ENCODE results near the gene KLHL30.

KLHL30 gene

GRCh38 chr2:238148981-238149380, 10.5 kb downstream of the KLHL30 start:
- DNase-seq (ENCODE audit: low read depth) = no peak

DNA sequence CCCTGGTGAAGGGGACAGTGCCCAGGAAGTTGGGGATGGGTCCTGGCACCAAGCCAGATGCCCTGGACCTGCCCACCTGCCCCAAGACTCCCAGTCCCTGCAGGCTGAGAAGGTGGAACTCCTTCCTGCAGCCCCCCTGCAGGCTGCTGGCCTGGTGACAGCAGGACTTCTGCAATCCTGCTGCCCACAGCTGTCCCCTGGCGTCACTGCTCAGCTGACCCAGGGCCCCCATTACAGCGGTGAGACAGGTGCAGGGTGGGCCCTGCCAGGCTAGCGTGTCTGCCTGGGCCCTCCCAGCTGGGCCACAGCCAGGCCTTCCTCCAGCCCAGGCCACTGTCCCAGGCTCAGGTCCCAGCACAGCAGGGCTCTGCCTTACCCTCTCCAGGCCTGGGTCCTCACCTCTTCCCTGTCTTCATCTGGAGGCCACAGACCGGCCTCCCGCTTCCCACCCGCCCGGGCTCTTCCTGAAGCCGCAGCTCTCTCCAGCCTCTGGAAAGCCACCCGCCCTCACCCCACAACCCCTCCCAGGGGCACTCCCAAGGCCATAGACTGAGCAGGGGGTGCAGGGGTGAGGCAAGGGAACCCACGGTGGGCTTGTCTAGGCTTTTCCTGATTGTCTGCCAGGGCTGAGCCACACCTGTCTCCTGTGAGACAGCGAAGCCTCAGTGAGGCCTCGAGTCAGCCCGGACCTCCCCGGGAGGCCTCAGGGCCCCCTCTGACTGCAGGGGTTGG, 11.5 kb downstream of the KLHL30 start:
- no peak for DNase-seq (ENCODE audit: low read depth)

GRCh38 chr2:238150686-238151085, 12.2 kb downstream of the KLHL30 start:
- no peak for DNase-seq (ENCODE audit: low read depth)

- DNase-seq (ENCODE audit: low read depth) = no peak
These were observed 12.7 kb downstream of the KLHL30 start for GRCh38 chr2:238151205-238151604.

GRCh38 chr2:238151628-238152235, 13.3 kb downstream of the KLHL30 start:
- no peak for DNase-seq (ENCODE audit: low read depth)

GRCh38 chr2:238152771-238153688, 14.6 kb downstream of the KLHL30 start:
- DNase-seq (ENCODE audit: low read depth) = no peak

DNA sequence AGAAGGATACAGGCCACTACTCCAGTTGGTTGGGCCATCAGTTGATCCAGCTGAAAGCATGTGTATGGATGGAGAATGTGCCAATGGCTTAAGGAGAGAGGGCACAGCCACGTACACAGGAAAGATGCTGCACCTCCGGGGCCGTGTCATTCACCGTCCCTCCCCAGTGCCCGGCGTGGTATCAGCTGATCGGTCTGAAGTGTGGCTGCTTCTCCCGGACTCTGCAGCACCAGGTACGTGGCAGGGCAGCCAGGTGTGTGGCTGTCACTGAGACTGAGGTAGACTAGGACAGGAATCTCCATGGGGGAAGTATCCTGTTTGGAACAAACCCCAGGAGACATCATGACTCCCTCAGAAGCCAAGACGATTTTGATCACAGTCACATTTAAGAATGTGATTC, 16.1 kb downstream of the KLHL30 start:
- DNase-seq (ENCODE audit: low read depth) = no peak

DNA sequence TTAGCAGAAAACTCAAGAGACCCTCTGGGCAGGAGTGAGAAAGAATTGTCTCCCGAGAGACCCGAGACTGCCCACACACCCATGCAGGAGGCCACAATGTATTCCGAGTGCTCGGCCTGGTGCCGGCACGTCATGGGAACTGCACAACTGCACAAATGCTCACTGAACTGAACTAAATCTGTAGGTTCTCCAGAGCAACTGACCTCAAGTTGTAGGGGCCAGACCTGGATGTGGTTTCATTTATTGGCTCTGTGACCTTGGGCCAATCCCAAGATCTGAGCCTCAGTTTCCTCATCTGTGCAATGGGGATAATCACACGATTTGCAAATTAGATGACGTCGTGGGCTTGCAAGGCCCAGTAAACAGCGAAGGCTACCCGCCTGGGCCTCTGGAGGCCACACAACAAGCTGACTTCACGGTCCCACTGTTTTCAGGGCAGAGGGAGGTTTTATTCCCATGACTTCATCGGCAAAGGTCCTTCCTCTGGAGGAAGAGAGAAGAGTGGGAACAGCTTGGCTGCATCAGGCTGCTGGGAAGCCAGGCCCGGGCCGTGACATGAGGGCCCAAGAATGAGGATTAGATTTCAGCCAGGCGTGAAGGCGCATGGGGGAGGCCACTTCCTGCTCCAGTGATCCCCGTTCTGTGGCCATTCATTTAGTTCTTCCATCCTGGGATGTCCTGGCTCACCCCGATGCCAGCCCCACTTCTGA, 16.7 kb downstream of the KLHL30 start:
- no peak for DNase-seq (ENCODE audit: low read depth)

- DNase-seq (ENCODE audit: low read depth) = no peak
These were observed 17.6 kb downstream of the KLHL30 start for GRCh38 chr2:238155761-238156694.

- DNase-seq (ENCODE audit: low read depth) = no peak
These were observed 19.1 kb downstream of the KLHL30 start for GRCh38 chr2:238157506-238158017.

- DNase-seq (ENCODE audit: low read depth) = no peak
These were observed 19.6 kb downstream of the KLHL30 start for GRCh38 chr2:238158018-238158508.

GRCh38 chr2:238158509-238159070, 20.1 kb downstream of the KLHL30 start, which contains the start of gene ERFE:
TSS of gene ERFE (plus strand) at chr2:238158970. CDS start at chr2:238159008, 38 bp downstream.
- no peak for DNase-seq (ENCODE audit: low read depth)

GRCh38 chr2:238159071-238159539, 20.6 kb downstream of the KLHL30 start:
- DNase-seq (ENCODE audit: low read depth) = no peak

GRCh38 chr2:238159661-238160205, 21.3 kb downstream of the KLHL30 start:
- no peak for DNase-seq (ENCODE audit: low read depth)

DNA sequence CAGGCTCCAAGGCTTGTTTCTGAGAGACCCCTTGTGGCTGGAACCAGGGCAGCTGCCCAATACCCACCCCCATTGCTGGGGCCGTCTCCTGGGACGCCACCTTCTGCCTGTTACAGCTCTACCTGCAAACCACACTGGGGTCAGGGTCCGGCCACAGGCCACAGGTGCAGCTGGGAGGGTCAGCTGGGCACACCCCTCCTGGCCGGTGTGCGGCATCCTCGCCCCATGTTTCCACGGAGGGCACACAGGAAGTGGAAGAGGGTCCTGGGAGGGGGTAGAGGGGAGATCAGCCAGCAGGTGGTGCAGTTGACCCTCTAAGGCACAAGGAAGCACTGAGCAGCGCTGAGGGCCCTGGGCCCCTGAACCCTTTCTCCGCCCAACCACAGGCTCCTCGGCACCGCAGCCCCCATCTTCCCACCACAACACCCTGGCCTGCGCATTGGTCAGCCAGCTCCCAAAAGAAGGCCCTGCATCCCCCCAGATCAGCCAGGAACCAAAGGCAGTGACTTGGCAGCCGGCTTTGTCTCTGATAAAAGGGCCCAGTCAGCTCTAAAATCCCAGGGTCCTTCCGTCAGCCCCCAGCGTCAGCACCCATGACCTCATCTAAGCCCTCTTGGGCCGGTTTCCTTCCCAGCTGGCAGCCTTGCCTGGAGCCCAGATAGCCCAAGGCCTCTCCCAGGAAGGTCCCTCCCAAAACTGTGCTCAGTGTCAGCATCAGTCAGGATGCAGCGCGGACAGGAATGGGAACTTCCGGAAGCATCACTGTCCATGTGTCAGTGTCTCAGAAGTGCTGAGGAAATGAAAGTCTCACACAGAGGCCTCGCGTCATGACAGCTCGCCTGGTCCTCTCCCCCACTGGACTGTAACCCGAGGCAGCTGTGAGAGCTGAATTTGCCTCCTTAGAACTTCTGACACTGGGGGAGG, 22.0 kb downstream of the KLHL30 start:
- no peak for DNase-seq (ENCODE audit: low read depth)

DNA sequence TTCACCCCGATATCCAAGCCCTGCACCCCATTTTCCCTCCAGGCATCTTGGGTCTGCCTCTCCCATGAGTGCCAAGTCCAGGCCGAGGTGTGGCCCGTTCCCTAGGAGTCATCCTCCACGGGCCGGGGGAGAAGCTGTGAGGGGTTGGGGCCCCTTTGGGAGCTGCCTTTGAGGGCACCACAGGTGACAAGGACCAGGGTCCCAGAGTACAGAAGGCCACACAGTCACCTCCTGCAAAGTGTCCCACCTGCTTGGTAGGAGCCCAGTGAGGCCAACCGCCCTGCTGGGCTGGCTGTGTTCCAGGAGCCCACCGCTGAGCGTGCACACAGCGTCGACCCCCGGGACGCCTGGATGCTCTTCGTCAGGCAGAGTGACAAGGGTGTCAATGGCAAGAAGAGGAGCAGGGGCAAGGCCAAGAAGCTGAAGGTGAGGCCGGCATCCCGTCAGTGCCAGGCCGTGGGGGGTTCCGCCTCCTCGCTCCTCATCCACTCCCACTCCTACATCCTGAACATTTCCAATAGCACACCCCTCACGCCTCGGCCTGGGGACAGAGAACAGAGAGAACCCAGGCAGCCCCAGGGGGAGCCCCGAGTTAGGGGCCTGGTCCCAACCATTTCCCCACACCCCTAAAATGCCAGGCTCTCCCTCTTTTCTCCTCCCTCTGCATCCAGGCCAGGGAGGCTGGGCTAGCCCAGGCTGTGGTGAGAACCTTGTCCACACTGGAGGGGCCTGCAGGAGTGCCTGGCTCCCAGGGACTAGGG, 23.0 kb downstream of the KLHL30 start:
- DNase-seq (ENCODE audit: low read depth) = no peak

DNA sequence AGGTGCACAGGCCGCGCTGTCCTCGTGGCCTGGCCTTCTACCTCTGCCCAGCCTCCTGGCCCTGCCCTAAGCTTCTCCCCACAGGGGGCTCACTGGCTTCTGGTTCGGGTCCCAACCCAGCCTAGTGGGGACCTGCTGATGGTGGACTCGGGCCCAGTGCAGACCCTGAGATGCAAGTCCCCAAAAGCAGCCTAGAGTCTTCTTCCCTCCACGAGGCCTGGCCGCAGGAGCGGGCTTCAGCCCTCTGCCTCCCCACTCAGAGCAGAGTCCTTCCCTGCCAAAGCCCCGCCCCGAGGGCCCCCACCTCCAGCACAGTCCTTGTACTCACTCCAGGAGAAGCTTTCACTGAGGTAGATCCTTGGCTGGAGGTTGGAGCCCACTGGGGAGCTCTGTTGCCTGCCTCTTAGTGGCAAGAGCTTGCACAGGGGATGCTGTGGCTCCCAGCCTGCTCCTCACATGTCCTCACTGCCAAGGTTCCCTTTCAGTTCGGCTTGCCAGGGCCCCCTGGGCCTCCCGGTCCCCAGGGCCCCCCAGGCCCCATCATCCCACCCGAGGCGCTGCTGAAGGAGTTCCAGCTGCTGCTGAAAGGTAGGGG, 23.9 kb downstream of the KLHL30 start:
- DNase-seq (ENCODE audit: low read depth) = no peak
